Measurements from ENCODE around the gene ARHGEF2.

ARHGEF2 gene

DNA sequence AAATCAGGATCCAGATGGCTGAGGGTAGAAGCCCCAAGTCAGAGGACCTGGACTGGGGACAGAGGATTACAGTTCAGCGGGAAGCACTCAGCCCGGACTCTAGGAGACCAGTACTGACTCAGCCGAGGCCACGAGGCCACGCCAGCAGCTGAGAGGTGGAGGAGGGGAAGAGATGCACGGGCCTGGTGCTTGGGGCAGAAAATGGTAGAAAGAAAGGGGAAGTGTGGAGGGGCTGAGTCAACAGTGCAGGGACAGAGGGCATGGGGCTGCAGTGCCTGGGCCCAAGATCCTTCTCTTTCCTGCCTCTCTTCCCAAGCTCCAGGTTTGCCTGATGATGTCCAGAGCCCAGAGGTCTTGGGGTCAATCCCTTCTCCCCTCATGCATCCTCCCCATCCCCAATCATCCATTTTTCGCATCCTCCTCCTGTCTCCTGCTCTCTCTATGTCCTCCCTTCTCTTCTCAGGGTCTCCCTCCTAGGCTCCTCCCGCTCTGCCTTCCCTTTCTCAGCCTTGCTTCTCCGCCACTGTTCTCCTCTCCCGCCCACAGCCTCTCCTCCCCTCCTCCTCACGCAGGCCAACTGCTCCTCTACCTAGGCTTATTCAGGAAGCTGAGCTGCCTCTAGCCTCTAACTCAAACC lies 7.7 kb downstream of the ARHGEF2 start:
- DNase-seq = peak; percentile 64

DNA sequence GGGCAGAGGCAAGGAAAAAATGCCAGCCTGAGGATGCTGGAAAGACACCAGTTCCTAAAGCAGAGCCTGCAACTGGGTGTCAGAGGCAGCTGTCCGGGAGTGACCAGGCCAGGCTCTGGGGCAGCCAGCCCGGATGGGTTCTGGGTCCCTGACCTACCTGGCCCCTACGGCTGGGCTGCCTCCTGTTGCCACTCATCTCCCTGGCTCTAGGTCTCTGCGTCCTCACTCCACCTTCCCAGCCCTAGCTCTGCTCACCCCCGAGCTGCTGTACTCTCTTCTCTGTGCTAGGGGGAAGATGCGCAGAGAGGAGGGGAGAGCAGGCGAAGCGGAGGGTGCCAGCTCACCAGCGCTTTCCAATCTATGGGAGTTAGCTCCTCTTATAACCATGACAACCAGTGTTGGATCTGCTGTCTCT lies 9.0 kb downstream of the ARHGEF2 start:
- DNase-seq = no peak

DNA sequence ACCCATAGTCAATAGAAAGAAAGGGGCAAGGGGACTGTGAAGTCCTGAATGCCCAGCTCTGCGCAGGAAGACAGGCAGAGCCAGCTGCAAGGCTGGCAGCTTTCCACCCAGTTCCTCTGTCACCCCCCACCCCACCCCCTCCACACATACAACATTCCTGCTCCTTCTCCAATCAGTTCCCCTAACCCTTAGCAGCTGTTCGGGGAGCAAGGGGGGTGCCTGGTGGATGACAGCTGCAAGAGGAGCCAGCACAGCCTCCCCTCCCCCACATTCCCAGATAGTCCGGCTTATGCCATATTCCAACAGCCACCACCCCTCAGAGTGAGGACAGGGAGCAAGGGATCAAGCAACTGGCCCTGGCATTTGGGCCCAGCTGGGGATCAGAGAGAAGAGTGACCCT lies 9.7 kb downstream of the ARHGEF2 start:
- peak; percentile 89 for DNase-seq

DNA sequence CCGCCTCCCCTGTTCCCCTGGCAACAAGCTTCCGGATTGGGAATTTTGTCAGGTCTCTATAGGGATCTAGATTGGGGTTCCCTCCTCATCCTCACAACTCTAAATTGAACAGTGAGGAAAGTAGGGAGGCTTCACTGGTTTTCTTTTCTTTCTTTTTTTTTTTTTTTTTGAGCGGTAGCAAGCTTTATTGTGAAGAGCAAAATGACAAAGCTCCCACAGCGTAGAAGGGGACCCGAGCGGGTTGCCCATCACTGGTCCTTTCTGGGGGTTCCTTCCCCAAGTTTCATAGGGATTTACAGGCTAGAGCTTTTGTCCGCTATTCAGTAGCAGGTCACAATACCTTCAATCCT lies 10.3 kb downstream of the ARHGEF2 start:
- DNase-seq = no peak

DNA sequence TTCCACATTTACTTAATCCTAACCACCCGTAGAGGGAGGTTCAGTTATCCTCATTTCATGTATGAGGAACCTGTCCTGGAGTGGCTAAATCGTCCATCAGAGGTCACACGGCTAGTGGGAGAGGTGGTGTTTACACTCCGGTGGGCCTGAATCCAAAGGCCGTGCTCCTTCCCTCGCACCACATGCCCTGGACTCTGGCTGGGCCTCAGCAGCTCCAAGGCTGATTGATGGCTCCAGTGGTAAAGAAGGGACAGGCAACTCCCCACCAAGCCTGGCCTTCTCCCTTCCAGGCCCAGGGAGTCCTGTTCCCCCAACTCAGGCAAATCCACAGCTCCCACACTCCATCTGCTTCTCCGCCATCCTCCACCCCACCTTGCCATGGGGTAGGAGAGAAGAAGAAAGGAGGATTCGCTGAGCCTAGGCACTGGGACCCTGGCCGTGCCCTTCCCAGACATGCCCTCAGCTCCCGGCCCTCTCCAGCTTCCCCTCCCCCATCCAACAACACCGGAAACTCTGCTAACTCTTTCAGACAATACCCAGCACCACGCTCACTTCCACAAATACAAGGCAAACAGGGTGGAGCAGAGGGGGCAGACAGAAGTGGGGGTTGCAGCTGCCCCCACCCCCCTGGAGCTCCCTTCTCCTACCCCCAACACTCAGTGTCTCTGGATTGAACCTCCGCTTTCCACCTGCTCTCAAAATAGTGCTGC lies 10.9 kb downstream of the ARHGEF2 start:
- DNase-seq = no peak

DNA sequence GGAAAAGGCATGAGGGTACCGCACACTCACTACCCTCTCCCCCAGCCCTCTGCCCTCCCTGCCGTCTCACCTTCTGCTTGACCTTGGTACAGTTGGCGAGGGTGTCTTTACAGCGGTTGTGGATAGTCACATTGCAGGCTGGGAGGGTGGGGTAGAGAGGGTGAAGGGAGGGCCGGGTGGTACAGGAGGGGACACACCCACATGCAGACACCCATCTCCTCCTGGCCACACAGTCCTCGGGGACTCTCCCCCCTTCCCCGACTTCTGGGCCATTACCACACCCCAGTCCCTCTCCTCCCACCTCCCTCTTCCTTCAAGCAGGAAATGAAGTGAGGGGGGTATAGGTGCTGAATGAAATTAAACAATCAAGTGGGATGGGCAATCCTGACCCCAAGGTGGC lies 11.6 kb downstream of the ARHGEF2 start:
- DNase-seq = no peak

DNA sequence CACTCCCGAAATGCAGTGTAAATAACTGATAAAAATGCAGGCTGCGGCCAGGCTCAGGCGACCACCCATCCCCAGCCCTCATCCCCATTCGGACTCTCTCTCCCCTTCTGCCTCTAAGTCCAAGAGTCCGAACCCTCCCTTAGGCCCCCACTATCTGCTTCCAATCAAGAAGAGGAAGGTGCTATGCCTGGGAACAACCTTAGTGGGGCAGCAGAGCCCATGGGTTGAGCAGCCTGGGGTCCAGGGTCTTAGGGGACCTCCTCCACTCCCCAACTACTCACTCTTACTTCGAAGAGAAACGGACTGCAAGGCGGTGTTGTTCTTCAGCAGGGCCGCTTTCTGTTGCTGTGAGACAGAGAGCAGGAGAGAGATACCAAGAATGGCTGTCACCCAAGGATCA lies 12.2 kb downstream of the ARHGEF2 start:
- no peak for DNase-seq

DNA sequence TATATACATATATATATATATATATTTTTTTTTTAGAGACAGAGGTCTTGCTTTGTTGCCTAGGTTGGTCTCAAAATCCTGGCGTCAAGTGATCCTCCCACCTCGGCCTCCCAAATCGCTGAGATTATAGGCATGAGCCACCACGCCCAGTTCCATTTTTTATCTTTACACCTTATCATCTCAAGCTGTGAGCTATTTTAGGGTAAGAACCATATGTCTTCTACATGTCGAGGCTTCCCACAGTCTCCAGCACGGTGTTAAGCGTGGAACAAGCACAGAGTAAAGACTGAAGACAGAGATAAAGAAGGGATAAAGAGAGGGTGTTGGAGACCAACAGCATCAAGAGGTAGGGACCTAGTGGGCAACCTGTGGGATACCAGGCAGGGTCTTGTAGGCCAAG lies 14.2 kb downstream of the ARHGEF2 start:
- no peak for DNase-seq

DNA sequence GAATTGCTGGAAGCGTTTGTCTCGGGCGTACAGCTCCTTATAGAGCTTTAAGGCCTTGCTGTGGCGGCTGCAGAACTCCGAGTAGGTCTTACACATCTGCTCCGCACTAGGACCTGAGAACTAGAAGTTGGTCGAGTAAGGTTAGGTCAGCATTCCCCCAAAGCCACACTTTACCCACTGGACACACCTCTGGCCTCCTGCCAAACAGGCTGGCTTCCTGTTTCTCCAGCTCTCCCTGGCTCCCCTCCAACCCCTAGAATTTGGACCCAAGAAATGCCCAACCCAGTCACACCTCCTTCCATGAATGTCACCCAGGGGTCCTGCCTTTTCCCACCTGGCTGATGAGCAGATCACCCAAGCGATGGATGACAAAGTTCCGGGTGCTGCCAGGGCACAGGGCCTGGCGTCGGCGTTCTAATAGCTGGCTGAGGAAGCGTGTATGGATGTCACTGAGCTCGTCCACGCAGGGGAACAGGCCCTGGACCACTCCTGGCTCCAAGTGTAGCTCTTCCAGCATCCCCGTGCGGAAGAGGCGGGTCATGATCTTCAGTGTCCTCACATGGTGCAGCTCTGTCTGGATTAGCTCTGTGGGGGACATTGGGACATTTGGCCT lies 15.6 kb downstream of the ARHGEF2 start:
- DNase-seq = no peak

DNA sequence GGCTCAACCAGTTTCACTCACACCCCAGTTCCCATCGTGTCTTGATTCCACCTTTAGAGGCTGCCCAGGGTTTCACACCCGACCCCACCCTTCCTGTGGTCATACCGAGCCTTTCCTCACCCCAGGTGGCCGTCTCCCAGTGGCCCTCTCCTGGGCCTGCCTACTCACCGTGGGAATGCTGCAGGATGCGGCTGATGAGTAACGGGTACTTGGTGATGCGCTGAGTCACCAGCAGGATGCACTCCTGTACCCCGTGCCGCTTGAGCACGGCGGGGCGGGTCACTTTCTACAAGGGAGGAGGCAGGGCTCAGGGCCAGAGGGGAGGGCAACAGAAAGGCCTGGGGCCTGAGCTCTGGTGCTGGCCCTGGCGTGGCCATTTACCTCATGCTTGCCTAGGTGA lies 16.4 kb downstream of the ARHGEF2 start:
- DNase-seq = no peak

DNA sequence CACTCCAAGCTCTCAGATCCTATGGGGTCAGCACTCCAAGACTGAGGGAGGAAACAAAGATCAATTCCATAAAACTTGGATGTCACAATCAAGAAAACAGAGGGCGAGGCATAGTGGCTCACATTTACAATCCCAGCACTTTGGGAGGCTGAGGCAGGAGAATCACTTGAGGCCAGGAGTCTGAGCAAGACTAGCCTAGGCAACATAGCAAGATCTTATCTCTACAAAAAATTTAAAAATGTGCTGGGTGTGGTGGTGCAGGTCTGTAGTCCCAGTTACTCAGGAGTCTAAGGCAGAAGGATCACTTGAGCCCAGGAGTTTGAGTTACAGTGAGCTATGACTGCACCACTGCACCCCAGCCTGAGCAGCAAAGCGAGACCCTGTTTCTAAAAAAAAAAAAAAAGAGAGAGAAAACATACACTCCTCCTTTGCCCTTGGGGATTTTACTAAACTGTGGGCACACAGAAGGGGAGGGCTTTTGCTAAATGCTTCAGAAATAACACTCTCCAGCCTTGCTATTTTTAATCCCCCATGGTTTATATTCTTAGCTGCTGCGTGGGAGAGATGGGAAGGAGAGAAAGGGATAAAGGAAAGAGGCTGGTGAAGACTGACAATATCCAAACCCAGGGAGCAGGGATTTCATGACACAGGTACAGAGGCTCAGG lies 18.1 kb downstream of the ARHGEF2 start:
- DNase-seq = no peak

DNA sequence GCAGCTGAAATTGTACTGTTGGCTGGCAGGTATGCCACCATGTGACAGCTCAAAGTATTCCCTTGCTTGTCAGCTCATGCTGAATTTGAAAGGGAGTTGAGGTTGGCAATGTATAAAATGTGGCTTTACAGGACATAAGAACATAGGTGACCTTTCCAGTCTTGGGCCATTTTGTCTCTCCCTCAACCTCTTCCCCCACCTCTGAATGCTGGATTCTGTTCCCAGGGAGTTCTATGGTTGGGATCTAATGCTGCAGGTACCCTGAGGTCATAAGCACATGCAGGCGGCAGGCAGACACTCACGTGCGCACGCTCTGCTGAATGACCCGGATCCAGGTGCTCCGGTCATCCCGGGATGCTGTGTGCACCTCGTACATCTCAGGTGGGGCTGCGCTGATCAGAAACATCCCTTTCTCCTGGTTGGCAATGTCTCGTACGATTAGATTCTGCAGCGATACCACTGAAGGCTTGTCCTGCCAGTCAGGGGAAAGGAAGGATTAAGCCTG lies 20.9 kb downstream of the ARHGEF2 start:
- no peak for DNase-seq

DNA sequence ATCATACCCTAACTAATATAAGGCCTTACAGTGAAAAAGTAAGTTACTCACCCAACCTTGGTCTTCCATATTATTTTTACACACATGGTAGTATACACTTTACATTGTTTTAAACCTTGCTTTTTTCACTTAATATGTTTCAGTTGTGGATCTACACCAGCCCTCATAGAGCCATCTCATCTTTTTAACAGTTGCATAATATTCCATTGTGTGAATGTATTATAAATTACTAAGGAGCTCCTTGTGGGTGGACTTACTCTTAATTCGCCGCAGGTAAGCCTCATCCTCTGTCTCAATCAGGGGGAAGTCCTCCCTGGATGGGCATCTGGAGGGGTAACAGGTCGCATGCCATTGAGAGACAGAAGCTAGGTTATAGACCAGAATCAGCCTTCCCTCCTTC lies 23.7 kb downstream of the ARHGEF2 start:
- DNase-seq = no peak

DNA sequence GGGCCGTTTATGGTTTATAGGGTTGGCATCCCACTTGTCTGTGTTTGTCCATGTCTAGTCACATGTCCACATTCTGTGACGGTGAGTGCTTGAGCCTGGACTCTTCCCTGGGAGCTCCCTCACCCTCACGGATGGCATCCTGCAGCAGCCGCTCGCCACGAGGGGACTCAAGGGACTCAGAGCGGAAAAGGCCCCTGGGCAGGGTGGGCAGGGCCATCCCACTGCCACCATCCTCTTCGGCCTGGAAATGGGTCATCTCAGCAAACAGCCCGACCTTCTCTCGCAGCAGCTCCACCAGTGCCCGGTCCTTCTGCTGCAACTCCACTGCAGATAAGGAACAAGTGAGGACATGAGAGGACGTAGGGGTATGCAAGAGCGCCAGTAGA lies 25.8 kb downstream of the ARHGEF2 start:
- no peak for DNase-seq

DNA sequence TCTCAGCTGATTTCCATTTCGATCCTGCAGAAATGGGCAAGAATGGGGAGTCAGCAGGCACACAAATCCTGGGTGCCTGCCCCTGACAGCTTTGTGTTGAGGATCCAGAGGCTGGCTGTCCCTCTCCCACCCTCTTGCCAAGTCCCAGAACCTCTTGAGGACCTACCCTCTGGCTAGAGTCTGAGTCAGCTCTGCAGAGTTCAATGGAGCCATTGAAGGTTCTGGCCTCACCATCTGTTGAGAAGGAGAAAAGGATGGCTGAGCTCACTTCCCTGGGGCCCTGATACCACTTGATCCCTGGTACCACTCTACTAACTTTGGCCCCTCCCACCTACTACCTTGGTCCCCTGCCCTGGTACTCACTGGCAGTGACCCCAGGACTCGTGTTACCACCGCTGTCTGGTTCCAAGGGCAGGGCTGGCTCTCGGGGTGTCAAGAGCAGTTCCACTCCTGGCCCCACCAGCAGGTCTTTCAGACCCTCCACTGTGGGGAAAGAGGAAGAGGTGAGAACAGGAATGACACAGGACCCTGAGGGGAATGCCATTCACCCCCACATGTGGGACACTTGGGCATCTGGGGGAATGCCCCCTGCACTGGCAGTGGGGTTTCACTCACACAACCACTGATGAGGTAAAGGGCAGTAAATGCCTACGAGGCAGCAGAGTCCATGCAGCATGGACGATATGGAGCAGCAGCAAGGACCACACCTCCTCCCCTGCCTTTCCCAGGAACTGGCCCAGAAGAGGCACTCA lies 26.4 kb downstream of the ARHGEF2 start:
- no peak for DNase-seq

DNA sequence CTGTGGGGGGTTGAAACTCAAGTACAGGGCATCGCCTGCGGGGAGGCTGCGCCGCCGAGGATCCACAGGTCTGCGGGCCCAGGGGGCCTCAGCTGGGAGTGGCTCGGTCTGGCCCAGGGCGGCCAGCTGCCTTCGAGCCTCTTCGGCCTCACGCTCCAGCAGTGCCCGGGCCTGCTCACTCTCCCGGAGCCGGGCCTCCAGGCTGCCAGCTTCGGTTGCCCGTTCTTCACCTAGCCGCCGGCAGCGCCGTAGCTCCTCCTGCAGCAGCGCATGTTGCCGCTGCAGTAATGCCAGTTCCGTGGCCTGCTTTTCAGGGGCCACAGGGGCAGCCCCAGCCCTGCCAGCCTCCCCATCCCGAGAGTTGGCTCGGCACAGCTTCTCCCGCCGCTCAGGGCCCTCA lies 27.5 kb downstream of the ARHGEF2 start:
- no peak for DNase-seq

DNA sequence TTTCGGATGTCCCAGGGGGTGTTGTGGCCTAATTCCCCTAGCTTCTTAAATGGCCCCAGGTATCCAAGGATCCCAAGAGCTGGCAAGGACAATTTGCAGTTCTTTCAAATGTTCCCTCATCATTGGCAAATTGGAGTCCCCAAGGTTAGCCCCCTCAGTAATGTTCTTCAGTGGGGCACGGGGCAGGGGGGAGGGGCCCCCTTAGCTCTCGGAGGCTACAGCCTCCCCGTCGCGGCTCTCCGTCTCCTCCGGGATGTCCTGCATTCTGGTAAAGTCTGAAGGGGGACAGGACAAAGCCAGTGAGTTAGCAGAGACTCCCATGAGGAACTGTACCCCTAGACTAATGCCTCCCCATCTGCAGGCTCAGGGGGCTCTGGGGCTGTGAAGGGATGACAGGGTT lies 30.6 kb downstream of the ARHGEF2 start:
- no peak for DNase-seq

DNA sequence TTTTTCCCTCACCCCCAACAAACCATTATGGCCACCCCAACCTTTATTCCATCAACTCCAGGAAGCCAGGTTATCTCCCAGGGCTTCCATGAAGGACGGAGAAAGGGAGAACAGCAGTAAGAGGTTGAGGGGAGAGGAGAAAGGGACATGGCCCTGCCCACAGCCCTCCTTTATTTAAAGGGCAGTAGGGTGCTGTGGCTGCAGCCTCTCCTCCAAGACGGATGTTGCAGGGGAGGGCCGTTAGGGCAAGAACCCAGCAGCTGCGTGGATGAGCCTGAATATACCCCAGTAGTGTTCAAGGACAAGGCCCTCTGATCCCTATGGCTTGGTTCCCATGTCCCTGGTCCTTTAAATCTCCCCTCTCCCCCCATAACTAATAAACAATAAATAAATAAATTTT lies 31.1 kb downstream of the ARHGEF2 start:
- DNase-seq = no peak

DNA sequence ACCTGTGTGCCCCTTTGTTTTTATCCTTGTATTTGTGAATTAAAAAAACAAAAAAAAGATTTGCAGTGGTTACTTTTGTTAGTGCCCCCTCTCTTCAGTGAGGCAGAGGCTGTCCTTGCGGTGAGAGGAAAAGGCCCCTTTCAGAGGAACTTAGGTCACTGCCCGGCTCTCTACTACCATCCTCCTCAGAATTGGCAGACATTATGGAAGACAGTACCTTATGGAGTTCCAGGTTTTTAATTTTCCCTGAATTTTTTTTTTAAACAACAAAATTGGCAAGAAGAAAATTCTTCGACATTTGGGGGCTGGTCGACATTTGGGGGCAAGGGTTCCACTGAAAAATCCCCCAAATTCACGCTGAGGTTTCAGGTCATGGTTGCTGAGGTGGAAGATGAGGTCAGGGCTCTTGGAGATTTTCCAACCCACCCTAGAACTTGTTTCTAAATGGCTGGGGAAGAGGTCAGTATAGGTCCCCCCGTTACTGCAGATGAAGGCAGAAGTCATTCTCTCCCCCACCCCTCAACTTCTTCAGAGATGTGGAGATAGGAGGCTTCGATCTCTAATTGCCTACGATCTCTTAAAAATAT lies 31.6 kb downstream of the ARHGEF2 start:
- no peak for DNase-seq

DNA sequence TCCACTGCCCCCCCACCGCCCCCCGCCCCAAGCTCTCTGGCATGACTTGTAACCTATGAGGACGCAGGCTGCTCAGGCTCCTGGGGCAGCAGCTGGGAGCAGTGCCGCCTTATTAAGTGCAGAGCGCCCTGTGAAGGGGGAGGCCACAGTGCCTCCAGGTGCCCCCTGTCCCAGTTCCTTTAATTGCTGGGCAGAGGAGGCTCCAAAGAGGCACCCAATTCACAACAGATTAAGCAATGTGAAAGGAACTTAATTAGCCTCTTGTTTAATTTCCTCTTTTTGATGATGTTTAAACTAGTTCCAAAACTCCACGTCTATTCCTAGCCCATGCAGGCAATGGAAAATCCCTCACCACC lies 33.9 kb downstream of the ARHGEF2 start:
- no peak for DNase-seq

DNA sequence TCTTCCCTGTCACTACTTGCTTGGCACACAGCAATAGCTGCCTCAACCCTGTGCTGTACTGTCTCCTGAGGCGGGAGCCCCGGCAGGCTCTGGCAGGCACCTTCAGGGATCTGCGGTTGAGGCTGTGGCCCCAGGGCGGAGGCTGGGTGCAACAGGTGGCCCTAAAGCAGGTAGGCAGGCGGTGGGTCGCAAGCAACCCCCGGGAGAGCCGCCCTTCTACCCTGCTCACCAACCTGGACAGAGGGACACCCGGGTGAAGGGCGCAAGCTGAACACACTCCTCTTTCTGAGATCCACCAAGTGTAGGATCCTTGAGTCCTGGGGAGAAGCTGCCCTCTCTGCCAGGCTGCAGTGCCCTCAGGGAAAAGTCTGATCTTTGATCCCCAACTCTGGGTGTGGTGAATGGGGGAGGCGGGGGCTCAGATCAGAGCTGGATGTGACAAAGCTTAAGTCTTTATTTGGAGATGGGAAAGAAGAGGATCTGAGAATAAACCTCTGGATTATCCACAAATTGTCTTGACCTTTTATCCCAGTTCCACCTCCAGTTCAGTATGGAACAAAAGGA lies 35.7 kb downstream of the ARHGEF2 start:
- no peak for DNase-seq

DNA sequence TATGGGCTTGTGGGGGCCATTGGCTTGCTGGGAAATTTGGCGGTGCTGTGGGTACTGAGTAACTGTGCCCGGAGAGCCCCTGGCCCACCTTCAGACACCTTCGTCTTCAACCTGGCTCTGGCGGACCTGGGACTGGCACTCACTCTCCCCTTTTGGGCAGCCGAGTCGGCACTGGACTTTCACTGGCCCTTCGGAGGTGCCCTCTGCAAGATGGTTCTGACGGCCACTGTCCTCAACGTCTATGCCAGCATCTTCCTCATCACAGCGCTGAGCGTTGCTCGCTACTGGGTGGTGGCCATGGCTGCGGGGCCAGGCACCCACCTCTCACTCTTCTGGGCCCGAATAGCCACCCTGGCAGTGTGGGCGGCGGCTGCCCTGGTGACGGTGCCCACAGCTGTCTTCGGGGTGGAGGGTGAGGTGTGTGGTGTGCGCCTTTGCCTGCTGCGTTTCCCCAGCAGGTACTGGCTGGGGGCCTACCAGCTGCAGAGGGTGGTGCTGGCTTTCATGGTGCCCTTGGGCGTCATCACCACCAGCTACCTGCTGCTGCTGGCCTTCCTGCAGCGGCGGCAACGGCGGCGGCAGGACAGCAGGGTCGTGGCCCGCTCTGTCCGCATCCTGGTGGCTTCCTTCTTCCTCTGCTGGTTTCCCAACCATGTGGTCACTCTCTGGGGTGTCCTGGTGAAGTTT lies 36.4 kb downstream of the ARHGEF2 start:
- no peak for DNase-seq

All from femur (tissue), 1 donor.